ENCODE measurements around the gene UPB1.

UPB1 gene

GRCh38 chr22:24502541-24502940, 7.4 kb downstream of the UPB1 start:
- DNase-seq (ENCODE audit: low read depth), result no peak
- no peak overlapping the region for H3K4me3 ChIP-seq (replicated peaks; ENCODE audit: low read depth, low read length)
- no peak for TF ChIP-seq CTCF (IDR thresholded peaks at IDR 0.05; ENCODE audit: low read length, missing control alignments)

- peak; percentile 82 for TF ChIP-seq CTCF (IDR thresholded peaks at IDR 0.05; ENCODE audit: low read length, missing control alignments)
- no peak overlapping the region for H3K4me3 ChIP-seq (replicated peaks; ENCODE audit: low read depth, low read length)
Observed at GRCh38 chr22:24503137-24503842, 8.2 kb downstream of the UPB1 start.

GRCh38 chr22:24503843-24504338, 8.8 kb downstream of the UPB1 start:
- no peak for DNase-seq (ENCODE audit: low read depth)
- TF ChIP-seq CTCF (IDR thresholded peaks at IDR 0.05; ENCODE audit: low read length, missing control alignments), result no peak
- H3K4me3 ChIP-seq (replicated peaks; ENCODE audit: low read depth, low read length), result no peak overlapping the region

More at GRCh38 chr22:24503137-24503842, 8.2 kb downstream of the UPB1 start:
- peak; percentile 69 for DNase-seq (ENCODE audit: low read depth)

- no peak for DNase-seq (ENCODE audit: low read depth)
- TF ChIP-seq CTCF (IDR thresholded peaks at IDR 0.05; ENCODE audit: low read length, missing control alignments), result no peak
- no peak overlapping the region for H3K4me3 ChIP-seq (replicated peaks; ENCODE audit: low read depth, low read length)
Observed at GRCh38 chr22:24504540-24504939, 9.4 kb downstream of the UPB1 start.

GRCh38 chr22:24504956-24505736, 10.0 kb downstream of the UPB1 start:
- TF ChIP-seq CTCF (IDR thresholded peaks at IDR 0.05; ENCODE audit: low read length, missing control alignments), result no peak
- DNase-seq (ENCODE audit: low read depth), result no peak
- no peak overlapping the region for H3K4me3 ChIP-seq (replicated peaks; ENCODE audit: low read depth, low read length)

- no peak for DNase-seq (ENCODE audit: low read depth)
- no peak for TF ChIP-seq CTCF (IDR thresholded peaks at IDR 0.05; ENCODE audit: low read length, missing control alignments)
- H3K4me3 ChIP-seq (replicated peaks; ENCODE audit: low read depth, low read length), result no peak overlapping the region
Observed at GRCh38 chr22:24506802-24507438, 11.8 kb downstream of the UPB1 start.
